Tibial nerve (tissue), 4 donors: ENCODE data around the gene CNTN5. TPM values are rescaled to one million over a fixed set of nuclear protein-coding genes. Genes with fewer than 3 reads are reported as not detected.

Source experiments
- DNase-seq, 2 donors: peaks; one replicate each; pipeline ENCODE4 v3.0.0-alpha.2; 2019; ENCODE audit warnings: low spot score in 2 of 2
- H3K27ac ChIP-seq, 4 donors: fragments of 200-600 bp; sonication (generic) in 3 of 4; one replicate each; pipeline ENCODE4 v1.5.1; 2017 to 2019; ENCODE audit warnings: mild to moderate bottlenecking in 1 of 4
- H3K27me3 ChIP-seq, 2 donors: fragments of 200-600 bp; sonication (generic) in 1 of 2; one replicate each; pipeline versions ENCODE4 v1.5.1 to v1.6.0; 2017 to 2019
- H3K36me3 ChIP-seq, 3 donors: fragments of 200-600 bp; sonication (generic); one replicate each; pipeline ENCODE4 v1.5.1; 2018 to 2019
- H3K4me1 ChIP-seq, 4 donors: fragments of 200-600 bp; sonication (generic) in 3 of 4; one replicate each; pipeline ENCODE4 v1.5.1; 2017 to 2019
- H3K4me3 ChIP-seq, 4 donors: fragments of 200-600 bp; sonication (generic) in 3 of 4; one replicate each; pipeline ENCODE4 v1.5.1; 2017 to 2019; ENCODE audit warnings: mild to moderate bottlenecking in 1 of 4, moderate library complexity in 1 of 4
- H3K9me3 ChIP-seq, 4 donors: fragments of 200-600 bp; sonication (generic) in 3 of 4; one replicate each; pipeline ENCODE4 v1.5.1; 2017 to 2019
- CTCF ChIP-seq, 5 experiments: fragments of 200-600 bp in 3 of 5; fragments of 450-650 bp in 2 of 5; sonication (generic) in 3 of 5; IDR thresholded peaks; one replicate each; pipeline ENCODE4 v1.5.1; 2016 to 2019; ENCODE audit warnings: antibody characterized with exemption in 5 of 5, mild to moderate bottlenecking in 3 of 5, moderate library complexity in 2 of 5
- EP300 ChIP-seq, 2 donors: sonication (generic); formaldehyde crosslinking; IDR thresholded peaks; one replicate each; pipeline ENCODE4 v1.6.1; 2017; ENCODE audit warnings: antibody characterized with exemption in 2 of 2, mild to moderate bottlenecking in 1 of 2
- POLR2A ChIP-seq, 2 donors: fragments of 450-650 bp; IDR thresholded peaks; one replicate each; pipeline ENCODE4 v1.6.1; 2017; ENCODE audit warnings: antibody characterized with exemption in 2 of 2, mild to moderate bottlenecking in 2 of 2, moderate library complexity in 2 of 2
- WGBS, 2 donors: methylation state at CpG; one replicate each; pipeline ENCODE4 v1.1.5; 2018; 5-methylcytosine and 5-hydroxymethylcytosine counted together
- total RNA-seq, 4 donors: library from RNA; depleted of rRNA; stranded (reverse); fragments of >200 nt; gene quantifications; one replicate each; pipeline ENCODE4 v1.1.0, GENCODE V29; 2016

CNTN5 gene
- total RNA-seq, 4 donors from 2014 or later, result under 0.01 to 0.22 TPM; not detected in 2

- 0% methylated on average over 1 of the region's 1 CpG for WGBS, 2 donors
- Histone ChIP-seq H3K4me3 (no peak overlapping the region), H3K27ac (no peak overlapping the region), H3K9me3 (peaks cover 0 to 27% (median 0%) of the 10 kb centered on the region in 4 donors), H3K4me1 (no peaks in the 10 kb centered on the region), H3K27me3 (no peaks in the 10 kb centered on the region), H3K36me3 (no peaks in the 10 kb centered on the region)
- DNase-seq, result no peak
- TF ChIP-seq EP300 (IDR thresholded peaks at IDR 0.05) (no peak), CTCF (IDR thresholded peaks at IDR 0.05) (no peak), POLR2A (IDR thresholded peaks at IDR 0.05) (no peak)
Observed at GRCh38 chr11:99925968-99926367, 905.2 kb downstream of the CNTN5 start.

- no peak for TF ChIP-seq EP300 (IDR thresholded peaks at IDR 0.05)
- no peak for TF ChIP-seq CTCF (IDR thresholded peaks at IDR 0.05)
- TF ChIP-seq POLR2A (IDR thresholded peaks at IDR 0.05), result no peak
- no peaks in the 10 kb centered on the region for H3K27me3 ChIP-seq
Observed at GRCh38 chr11:99932684-99933083, 911.9 kb downstream of the CNTN5 start.

GRCh38 chr11:99934008-99934407, 913.3 kb downstream of the CNTN5 start:
- H3K4me1 ChIP-seq, result no peaks in the 10 kb centered on the region
- H3K9me3 ChIP-seq, result peaks cover 0 to 10% (median 0%) of the 10 kb centered on the region in 4 donors
- DNase-seq, result no peak
- no peaks in the 10 kb centered on the region for H3K36me3 ChIP-seq
- H3K27me3 ChIP-seq, result no peaks in the 10 kb centered on the region
- TF ChIP-seq CTCF (IDR thresholded peaks at IDR 0.05) (no peak), EP300 (IDR thresholded peaks at IDR 0.05) (no peak), POLR2A (IDR thresholded peaks at IDR 0.05) (no peak)
- H3K4me3 ChIP-seq, result no peak overlapping the region
- no peak overlapping the region for H3K27ac ChIP-seq

More at GRCh38 chr11:99932684-99933083, 911.9 kb downstream of the CNTN5 start:
- H3K4me3 ChIP-seq, result no peak overlapping the region
- no peak for DNase-seq
- no peaks in the 10 kb centered on the region for H3K36me3 ChIP-seq
- no peaks in the 10 kb centered on the region for H3K4me1 ChIP-seq
- peaks cover 0 to 22% (median 0%) of the 10 kb centered on the region in 4 donors for H3K9me3 ChIP-seq
- 44 to 46% methylated on average over 2 of the region's 2 CpGs for WGBS, 2 donors
- no peak overlapping the region for H3K27ac ChIP-seq

- Histone ChIP-seq H3K4me1 (no peaks in the 10 kb centered on the region), H3K36me3 (no peaks in the 10 kb centered on the region), H3K27ac (no peak overlapping the region), H3K9me3 (no peaks in the 10 kb centered on the region), H3K4me3 (no peak overlapping the region), H3K27me3 (no peaks in the 10 kb centered on the region)
- TF ChIP-seq CTCF (IDR thresholded peaks at IDR 0.05) (no peak), POLR2A (IDR thresholded peaks at IDR 0.05) (no peak), EP300 (IDR thresholded peaks at IDR 0.05) (no peak)
- 57 to 69% methylated on average over 9 of the region's 9 CpGs for WGBS, 2 donors
- DNase-seq, result no peak
Observed at GRCh38 chr11:99937330-99937729, 916.6 kb downstream of the CNTN5 start.

- Histone ChIP-seq H3K4me3 (no peak overlapping the region), H3K27ac (no peak overlapping the region), H3K9me3 (no peaks in the 10 kb centered on the region), H3K27me3 (no peaks in the 10 kb centered on the region), H3K4me1 (no peaks in the 10 kb centered on the region), H3K36me3 (no peaks in the 10 kb centered on the region)
- TF ChIP-seq CTCF (IDR thresholded peaks at IDR 0.05), result no peak
- DNase-seq, result no peak
- 48 to 54% methylated on average over 1 of the region's 1 CpG for WGBS, 2 donors
Observed at GRCh38 chr11:99952816-99953215, 932.1 kb downstream of the CNTN5 start.
